HL-60/S4 (cell line): ENCODE results near the gene CPT1B.
"Not testable (repeated sequence)": the region's sequence is repeated elsewhere in the genome, so short reads cannot be mapped to it uniquely, and the experiment has no call there.

Experiments used
- in situ Hi-C: fragments of 300-500 bp; cut with MboI; formaldehyde crosslinking; loops from 2 replicates; pipeline ENCODE4 v1.14.3; 2022; ENCODE audit warnings: low sequenced_read_pairs

The CPT1B gene

DNA sequence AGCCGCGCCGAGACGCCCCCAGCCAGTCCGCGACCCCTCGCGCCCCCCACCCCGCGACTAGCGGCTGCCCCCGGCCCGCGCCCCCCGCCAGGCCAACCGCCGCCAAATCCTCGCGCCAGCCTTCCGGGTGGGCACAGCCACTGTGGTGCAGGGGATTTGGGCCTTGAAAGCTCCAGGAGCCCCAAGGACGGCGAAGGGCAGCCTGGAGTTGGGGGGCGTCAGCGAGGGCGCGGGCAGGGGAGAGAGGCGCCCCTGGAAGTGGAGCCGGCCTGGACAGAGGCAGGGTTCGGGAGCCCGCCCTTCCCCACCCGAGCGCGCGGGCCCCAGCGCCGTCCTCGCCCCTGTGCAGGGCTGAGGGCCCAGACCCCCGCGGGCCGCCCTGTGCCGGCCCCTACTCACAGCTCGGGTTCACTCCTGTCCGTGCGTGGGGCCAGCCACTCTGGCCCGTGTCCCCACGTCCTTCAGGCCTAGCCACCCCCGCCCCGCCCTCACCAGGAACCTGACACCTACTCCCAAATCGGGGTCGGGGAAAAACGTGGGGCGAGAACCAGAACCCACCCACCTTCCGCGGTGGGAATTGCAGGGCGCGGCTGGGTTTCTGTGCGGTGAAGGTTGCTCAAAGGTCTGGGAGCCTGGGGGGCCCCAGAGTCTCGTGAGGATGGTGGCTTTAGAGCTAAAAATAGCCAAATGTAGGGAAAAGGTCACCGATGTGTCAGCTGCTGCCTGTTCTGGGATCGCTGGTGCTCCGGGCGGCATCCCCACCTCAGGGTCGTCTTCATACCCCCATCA is at the start of gene CPT1B:
TSS of gene CPT1B (minus strand) at position 441 of the 789 bp plus-strand sequence. CDS start 512 bp downstream, outside the sequence.
- in situ Hi-C loops = no loop called here

DNA sequence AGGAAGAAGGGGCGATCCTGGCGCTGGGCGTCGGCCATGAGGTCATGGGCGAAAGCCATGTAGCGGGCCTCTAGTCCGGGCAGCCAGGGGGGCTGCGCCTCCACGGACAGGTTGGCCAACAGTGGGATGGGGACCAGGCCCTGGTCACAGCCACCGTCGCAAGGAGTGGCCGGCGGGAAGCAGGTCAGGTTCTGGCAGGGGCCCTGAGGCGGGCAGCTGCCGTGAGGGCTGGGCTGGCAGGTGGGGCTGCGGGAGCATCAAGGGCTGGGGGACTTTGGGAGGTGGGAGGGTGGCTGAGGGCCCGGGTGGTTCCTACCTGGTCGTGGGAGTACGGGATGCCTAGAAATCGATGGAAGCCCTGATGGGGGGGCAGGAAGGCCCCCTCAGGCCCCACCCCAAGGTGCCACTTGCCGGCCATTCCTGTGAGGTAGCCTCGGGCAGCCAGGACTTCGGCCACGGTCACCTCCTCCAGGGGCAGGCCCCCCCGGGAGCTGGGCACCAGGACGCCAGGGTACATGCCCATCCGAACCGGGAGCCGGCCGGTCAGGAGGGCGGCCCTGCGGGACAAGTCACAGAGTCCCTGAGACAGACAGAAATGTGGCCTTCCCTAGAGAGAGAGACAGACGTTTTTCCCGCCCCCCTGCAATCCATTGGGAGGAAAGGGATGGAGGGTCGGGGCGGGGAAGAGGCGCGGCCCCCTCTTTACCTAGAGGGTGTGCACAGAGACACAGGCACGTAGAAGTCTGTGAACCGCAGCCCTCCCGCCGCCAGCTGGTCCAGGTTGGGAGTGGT is 48.8 kb upstream of the CPT1B start:
- in situ Hi-C loops = no loop called here

DNA sequence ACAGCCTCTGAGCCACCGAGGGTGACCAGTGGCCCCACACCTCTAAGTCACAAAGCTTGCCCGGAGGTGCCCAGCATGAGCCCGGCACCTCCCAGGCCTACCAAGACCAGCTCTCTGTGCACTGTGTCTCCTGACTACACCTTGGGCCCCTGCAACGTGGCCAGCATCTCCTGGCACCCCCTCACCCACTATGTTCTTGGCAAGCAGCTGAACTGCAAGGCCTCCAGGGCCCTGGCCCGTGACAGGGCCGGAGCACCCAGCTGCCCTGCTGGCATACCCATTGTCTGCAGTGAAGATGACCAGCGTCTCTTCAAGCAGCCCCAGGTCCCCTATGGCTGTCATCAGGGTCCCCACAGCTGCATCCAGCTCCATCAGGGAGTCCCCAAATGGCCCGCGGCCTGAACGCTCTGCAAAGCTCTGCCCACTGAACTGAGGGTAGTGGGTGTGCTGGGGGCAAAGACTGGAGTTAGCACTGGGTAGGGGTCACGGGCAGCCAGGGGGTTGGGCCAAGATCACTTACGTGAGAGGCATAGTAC is 48.2 kb upstream of the CPT1B start:
- in situ Hi-C loops = no loop called here

DNA sequence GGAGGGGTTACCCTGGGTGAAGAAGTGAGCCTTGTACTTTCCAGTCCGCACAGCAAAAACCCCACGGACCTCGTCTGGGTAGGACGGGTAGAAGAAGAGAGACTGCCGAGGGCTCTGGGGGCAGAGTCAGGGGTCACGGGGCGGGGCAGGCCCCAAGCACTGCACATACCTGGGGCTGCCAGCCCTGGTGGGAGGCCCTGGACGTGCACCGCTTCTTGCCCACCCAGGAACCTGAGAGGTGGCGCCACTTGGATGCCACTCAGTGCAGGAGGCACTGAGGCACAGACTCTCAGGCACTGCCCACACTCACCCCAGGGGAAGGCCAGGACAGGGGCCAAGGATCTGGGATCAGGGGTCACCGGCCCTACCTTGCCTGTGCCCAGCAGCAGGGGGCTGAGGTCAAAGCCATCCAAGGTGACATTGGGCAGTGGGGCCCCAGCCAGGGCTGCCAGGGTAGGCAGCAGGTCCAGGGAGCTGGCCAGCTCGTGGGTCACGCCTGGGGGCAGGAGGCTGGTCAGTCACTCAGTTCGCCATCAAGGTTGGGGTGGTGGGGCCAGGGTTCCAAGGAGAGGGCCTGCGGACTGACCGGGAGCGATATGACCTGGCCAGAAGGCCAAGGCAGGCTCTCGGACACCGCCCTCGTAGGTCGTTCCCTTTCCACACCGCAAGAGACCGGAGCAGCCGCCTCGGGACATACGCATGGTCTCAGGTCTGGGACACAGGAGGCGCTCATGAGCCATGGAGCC is 47.5 kb upstream of the CPT1B start:
- in situ Hi-C loops = no loop called here

DNA sequence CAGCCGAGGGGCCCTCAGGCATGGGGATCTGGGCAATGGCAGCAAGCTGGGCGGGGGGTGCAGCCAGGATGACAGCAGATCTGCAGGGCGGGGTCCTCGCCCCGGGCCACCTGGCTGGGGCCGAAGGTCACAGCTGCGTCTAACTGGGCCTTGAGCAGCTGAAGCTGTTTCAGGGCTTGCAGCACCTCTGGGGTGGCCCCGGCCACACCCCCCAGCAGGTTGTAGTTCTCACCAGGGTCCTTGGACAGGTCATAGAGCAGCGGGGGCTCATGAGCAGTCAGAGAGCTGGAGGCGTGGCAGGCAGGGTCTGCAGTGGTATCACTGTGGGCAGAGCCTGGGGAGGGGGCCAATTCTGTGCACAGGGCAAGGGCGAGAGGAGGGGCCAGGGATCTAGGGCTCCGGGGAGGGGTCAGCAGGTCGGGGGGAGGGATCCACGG is 46.9 kb upstream of the CPT1B start:
- in situ Hi-C loops = no loop called here

DNA sequence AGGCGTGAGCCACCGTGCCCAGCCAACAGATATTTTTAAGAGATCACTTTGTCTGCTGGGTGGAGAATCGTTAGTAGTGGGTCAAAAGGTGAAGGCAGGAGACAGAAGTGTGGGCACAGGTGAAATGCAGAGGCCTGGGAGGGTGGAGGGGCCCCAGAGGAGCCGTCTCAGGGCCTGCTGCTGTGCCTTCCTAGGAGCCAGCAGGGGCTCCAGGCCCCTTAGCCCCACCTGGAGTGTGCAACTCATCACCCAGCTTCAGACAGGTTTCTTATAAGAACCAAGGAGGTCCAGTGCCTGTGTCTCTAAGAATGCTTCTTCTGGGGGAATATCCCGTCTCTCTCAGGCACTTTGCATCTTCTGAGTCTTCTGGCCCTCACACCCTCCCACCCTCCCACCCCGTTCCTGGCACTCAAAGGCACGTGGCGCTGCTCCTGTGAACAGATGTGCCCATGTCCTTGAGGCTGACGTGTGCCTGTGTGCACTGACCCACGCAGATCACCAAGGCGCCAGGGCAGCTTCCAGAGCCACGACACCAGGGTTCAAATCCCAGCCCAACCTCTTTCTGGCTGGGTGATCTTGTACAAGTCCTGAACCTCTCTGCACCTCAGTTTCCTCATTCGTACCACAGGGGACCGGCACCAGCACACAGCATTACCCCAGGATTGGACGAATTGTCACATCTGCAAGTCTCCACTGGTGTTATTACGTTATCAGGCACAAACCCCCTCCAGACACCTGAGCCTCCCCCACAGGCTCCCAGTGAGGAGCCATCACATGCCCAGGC is 46.3 kb upstream of the CPT1B start:
- in situ Hi-C loops = no loop called here

DNA sequence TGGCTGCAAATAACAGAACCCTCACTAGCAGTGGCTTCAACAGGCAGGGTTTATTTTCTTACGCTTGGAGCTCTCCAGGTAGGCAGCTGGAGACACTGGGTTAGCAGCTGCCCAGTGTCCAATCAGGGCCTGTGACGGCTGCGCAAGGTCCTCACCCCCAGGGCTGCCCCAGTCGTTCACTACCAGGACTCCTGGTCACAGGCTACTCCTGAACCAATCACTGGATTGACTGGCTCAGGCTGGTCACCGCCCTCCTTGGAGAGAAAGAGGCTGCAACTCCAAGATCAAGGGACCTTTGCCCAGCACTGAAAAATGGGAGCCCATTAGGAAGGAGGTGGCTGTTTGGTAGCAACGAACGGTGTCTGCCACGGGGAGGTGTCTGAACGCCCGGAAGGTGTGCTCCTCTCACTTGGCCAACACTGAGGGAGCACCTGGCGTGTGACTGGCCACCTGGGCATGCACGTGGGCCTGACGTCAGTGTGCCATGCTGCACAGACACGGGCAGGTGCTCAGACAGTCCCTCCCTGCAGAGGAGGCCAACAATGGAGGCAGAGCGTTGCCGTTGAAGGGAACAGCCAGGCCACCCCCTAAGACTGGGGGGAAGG is 44.6 kb upstream of the CPT1B start:
- in situ Hi-C loops = no loop called here

DNA sequence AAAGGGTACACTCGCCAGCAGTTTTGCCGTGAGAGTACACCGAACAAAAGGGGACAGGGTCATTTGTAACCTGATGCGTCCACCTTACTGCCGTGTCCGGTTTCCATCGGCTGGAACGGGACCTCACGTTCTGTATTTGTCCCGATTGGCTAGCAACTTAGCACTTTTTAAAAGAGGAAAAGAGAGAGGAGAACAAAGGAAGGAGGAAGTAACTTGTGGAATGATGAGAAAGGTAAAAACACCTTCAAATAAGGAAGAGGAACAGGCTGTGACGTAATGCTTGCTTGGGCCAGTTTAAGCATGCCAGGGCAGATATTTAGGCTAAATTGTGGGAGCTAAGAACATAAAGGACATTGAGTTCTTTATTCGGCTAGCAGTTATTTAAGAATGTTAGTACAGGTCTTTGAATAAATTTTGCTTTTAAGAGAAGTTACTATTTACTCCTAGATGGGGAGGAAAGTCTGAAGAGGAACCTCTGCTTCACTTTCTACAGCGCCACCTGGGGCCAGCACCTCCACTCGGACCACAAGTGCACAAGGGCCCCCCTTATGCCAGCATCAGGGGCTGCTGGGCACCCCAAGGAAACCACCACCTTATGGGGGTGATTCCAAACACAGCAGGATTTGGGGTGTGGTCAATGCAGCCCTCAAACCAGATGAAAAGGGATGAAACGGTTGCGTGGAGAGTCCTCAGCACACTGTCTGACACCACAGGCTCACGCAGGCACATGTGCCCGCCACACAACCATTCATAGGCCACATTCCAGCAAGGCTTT is 43.9 kb upstream of the CPT1B start:
- in situ Hi-C loops = no loop called here

DNA sequence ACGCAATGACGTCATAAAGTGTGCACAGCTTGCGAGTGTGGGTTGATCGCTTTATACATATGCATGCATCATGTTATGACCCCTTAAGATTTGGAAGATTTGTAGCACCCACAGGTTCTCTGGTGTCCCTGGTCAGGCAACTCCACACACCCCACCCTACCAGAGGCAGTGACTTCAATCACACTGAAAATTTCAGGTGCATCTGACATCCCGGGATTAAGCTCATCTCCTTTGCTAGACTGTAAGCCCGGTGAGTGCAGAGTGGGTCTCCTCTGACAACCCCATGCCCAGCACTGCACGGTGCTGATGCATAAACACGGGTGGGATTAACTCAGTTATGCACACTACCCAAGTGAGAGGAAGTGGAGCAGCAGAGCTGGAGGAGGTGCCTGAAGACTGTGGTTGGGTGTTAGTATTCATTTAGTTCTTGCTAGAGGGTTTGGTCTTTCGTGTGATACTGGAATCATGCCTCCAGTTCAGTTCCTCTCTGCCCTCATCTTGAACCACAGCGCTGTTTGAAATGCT is 43.2 kb upstream of the CPT1B start:
- in situ Hi-C loops = no loop called here

DNA sequence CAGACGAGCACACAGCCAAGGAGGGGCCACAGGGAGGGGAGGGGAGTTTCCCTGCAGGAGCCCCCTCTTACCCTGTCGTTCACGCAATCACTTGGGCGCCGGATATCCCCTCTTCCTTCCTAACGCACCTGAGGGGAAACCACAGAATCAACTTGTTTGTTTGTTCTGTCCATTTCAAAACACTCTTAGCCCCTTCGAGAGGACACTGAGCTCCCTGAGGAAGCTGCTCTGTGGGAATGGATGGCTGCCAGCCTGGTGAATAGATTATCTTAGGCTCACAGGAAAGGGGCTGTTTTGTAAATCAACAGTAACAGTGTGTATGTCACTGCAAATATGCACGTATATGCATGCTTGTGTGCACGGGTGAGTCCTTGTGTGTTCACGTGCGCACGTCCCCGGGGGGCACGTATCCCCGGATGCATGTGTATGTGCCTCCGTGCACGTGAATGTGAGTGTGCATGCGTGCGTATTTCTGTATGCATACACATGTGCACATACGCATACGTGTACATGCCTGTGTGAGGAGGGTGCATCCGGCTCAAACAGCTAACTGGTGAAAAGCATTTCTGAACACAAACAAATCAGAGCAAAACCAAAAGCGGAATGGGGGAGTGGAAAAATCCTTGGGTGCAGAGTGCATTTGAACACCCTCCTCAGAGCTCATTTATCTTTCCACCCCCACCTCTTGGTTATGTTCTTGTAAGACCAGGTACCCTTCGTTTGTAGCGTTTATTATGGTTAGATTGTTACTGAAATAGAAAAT is 42.5 kb upstream of the CPT1B start:
- in situ Hi-C loops = no loop called here

DNA sequence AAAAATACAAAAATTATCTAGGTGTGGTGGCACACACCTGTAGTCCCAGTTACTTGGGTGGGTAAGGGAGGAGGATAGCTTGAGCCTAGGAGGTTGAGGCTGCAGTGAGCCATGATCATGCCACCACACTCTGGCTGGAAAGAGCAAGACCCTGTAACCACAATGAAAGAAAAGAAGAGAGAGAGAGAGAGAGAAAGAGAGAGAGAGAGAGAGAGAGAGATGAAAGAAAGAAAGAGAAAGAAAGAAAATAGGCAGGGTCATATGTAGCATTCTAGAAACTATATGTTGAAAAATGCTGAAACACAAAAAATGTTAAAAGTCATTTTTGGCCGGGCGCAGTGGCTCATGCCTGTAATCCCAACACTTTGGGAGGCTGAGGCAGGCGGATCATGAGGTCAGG is 36.1 kb upstream of the CPT1B start:
- in situ Hi-C loops = not testable (repeated sequence)

DNA sequence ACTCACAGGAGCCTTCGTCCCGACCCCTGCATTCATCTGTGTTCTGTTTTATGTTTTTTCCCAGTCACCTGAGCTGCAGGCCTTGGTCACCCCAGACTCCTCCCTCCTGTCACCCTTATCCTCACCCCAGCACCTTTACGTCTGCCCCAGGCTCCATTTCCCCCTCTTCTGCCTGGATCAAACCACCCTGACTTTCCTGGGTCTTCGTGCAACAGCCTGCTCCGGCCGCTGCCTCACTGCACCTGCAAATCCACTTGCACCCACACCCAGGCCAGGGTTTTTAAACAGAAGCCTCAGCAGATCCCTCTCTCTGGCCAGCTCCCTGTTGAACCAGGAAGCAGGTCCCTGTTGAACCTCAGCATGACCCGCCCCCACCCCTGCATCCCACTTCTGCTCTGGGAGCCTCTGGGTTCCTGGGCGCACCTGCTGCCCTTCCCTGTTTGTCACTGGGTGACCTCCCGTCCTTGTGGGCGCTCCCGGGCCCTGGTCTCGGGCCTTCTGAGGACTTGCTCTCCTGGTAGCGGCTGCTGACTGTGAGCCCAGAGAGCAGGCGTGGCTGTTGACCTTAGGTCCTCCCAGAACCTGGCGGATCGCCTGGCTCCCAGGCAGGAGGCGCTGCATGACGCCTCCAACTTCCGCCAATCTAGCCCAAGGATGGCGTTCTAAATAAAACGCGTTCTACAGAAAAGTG is 35.2 kb upstream of the CPT1B start:
- in situ Hi-C loops = no loop called here

DNA sequence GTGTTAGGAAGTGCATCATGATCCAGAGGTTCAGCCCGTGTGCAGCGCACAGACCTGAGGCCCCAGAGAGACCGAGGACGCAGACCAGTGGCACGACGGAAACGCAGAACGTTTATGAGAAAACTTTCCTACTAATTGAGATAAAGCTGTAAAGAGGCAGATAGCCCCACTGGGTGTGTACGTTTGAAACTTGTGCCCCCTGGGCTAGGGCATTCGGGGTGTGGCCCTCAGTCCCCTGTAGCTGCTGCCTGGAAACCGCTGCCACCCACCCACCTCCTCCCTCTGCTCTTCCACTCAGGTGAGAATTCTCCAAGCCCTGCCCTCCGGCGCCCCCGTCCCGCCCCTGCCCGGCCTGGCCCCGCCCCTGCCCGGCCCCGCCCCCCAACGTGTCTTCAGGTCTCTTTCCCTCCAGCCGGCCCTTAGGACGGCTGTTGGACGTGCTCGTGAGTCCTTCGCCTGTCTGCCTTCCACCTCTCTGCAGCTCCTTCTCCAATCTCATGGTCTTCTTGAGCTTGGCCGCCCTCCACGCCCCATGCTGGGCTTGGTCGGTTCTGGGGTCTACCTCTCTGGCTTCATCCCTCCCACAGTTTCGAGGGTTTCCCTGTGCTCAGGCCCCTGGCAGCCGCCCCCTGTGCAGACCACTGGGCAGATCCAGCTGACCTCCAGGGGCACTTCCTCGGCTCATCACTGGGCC is 34.4 kb upstream of the CPT1B start:
- in situ Hi-C loops = no loop called here

DNA sequence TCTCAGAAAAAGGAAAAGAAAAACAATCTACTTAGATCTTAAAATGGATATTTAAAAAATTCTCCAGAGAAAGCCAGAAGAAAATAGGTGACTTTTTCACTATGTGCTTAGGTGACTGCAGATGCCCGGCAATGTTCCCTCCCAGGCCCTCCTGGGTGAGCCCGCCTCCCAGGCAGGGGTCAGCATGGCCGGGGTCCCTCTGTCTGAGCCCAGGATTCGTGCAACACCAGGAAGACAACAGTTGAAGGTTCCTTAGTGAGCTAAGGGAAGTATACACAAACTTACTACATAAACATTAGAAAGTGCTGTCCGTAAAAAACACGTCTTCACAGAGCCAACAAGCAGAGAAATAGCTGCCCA is 33.9 kb upstream of the CPT1B start:
- in situ Hi-C loops = no loop called here

DNA sequence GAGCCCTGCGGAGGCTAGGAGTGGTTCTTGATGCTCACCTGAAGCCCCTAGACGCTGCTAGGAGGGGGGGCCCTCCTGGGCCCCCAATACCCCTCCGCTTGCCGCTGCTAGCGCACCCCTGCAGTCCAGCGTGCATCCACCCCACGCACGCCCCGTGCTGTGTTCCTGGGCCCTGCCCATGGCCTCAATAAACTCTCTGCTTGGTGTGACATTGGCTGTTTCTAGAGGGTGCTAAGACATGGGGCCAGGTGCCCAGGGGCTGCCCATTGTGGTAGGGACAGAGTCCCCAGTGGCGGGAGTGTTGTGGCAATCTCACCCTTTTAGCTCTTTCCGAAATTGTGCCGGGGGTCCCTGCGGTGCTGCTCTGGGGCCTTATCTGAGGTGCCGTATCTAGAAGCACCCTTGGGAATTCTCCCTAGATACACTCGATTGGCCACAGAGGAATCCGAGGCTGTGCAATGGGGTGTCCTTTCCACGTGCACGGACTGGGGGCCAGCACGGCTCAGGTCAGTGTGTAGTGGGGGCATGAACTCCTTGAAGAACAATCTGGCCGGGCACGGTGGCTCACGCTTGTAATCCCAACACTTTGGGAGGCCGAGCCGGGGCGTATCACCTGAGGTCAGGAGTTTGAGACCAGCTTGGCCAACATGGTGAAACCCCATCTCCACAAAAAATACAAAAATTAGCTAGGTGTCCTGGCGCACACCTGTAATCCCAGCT is 33.3 kb upstream of the CPT1B start:
- in situ Hi-C loops = no loop called here

DNA sequence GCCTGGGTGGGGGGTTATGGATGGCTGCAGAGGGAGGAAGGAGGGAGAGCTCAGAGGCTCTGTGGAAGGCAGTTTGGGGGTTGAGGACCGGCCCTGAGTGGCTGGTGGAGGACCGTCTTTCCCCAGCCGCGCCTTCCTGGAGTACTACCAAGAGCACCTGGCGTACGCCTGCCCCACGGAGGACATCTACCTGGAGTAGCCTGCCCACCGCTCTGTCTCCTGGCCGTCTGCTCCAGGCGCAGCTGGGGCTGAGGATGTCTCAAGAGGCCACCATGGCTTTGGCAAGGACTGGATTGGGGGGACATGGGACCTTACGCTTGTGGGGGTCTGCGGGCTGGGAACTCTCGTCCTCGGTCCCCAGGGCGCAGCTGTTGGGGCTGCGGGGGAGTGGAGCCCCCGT is 32.4 kb upstream of the CPT1B start:
- in situ Hi-C loops = no loop called here

DNA sequence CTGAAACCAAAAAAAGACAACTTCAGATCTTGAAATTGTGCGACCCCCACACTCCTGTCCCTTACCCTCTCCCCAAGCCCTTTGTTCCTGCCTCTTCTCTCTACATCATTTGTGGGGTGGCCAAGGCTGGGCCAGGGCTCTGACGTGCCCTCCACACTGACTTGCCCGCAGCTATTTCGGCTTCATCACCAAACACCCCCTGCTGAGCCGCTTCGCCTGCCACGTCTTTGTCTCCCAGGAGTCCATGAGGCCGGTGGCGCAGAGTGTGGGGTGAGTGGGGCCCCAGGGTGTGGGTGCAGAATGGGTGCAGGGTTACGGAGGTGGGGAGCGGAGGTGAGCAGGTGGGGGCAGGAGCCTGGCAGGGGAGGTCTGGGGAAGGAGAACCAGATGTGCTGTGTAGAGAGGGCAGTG is 31.8 kb upstream of the CPT1B start:
- in situ Hi-C loops = no loop called here
